Esophagus squamous epithelium (tissue), 5 donors: Measurements from ENCODE around the gene RIMBP2. TPM values are rescaled to one million over a fixed set of nuclear protein-coding genes. Genes with fewer than 3 reads are reported as not detected.

Experiments used
- DNase-seq: peaks from one replicate; lab custom pipeline; 2025; lab: John Stamatoyannopoulos, UW
- H3K27ac ChIP-seq, 4 donors: fragments of 200-600 bp; sonication (generic); one replicate each; pipeline ENCODE4 v1.5.1; 2016 to 2019; ENCODE audit warnings: mild to moderate bottlenecking in 1 of 4
- H3K27me3 ChIP-seq, 4 donors: fragments of 200-600 bp; sonication (generic); 1 replicate in 3 of 4; 2 replicates in 1 of 4; pipeline versions ENCODE4 v1.5.1 to v1.6.0; 2017 to 2021; ENCODE audit warnings: antibody characterized with exemption in 1 of 4
- H3K36me3 ChIP-seq, 3 donors: fragments of 200-600 bp; sonication (generic); one replicate each; pipeline ENCODE4 v1.5.1; 2016 to 2019
- H3K4me1 ChIP-seq, 3 donors: fragments of 200-600 bp; sonication (generic); one replicate each; pipeline ENCODE4 v1.5.1; 2017 to 2019
- H3K4me3 ChIP-seq, 4 donors: fragments of 200-600 bp; sonication (generic); 1 replicate in 3 of 4; 2 replicates in 1 of 4; pipeline ENCODE4 v1.5.1; 2016 to 2019; ENCODE audit warnings: mild to moderate bottlenecking in 2 of 4, moderate library complexity in 1 of 4
- H3K9me3 ChIP-seq, 3 donors: fragments of 200-600 bp; sonication (generic); one replicate each; pipeline ENCODE4 v1.5.1; 2016 to 2019
- CTCF ChIP-seq, 6 experiments: fragments of 450-650 bp in 4 of 6; fragments of 200-600 bp in 2 of 6; sonication (generic) in 2 of 6; IDR thresholded peaks; one replicate each; pipeline ENCODE4 v1.5.1; 2016 to 2019; ENCODE audit warnings: antibody characterized with exemption in 6 of 6, mild to moderate bottlenecking in 4 of 6, moderate library complexity in 4 of 6
- POLR2A ChIP-seq, 4 donors: fragments of 450-650 bp; IDR thresholded peaks; one replicate each; pipeline ENCODE4 v1.6.1; 2017; ENCODE audit warnings: antibody characterized with exemption in 4 of 4, mild to moderate bottlenecking in 4 of 4, moderate library complexity in 3 of 4
- whole genome bisulfite sequencing, 2 donors: methylation state at CpG; one replicate each; pipeline ENCODE4 v1.1.5; 2018; 5-methylcytosine and 5-hydroxymethylcytosine counted together
- intact Hi-C: fragments of 100-400 bp; cut with DNase I; formaldehyde crosslinking; loops from one replicate; pipeline ENCODE4 v1.15.0; 2022
- total RNA-seq, 4 donors: library from RNA; depleted of rRNA; stranded (reverse); fragments of >200 nt; gene quantifications; one replicate each; pipeline ENCODE4 v1.1.0, GENCODE V29; 2016
- donor health status: DM: yes; HTN: yes; CAD: no.

RIMBP2 gene
- total RNA-seq, 4 donors from 2014 or later, result 0.08 to 0.76 (median 0.46) TPM

GRCh38 chr12:130437555-130438242, 278.4 kb downstream of the RIMBP2 start:
- no peak for DNase-seq
- Histone ChIP-seq H3K4me1 (no peaks in the 10 kb centered on the region), H3K36me3 (no peaks in the 10 kb centered on the region), H3K27me3 (no peaks in the 10 kb centered on the region), H3K9me3 (no peaks in the 10 kb centered on the region), H3K27ac (no peak overlapping the region), H3K4me3 (no peak overlapping the region)
- intact Hi-C loops, result no loop called here
- 94 to 100% methylated on average over 6 to 7 of the region's 16 CpGs for WGBS, 2 donors
- TF ChIP-seq POLR2A (IDR thresholded peaks at IDR 0.05), result no peak
- no peak for TF ChIP-seq CTCF (IDR thresholded peaks at IDR 0.05)

- Histone ChIP-seq H3K4me1 (no peaks in the 10 kb centered on the region), H3K27ac (no peak overlapping the region), H3K9me3 (no peaks in the 10 kb centered on the region), H3K36me3 (no peaks in the 10 kb centered on the region), H3K27me3 (no peaks in the 10 kb centered on the region), H3K4me3 (no peak overlapping the region)
- intact Hi-C loops, result no loop called here
- no peak for DNase-seq
- TF ChIP-seq CTCF (IDR thresholded peaks at IDR 0.05) (no peak), POLR2A (IDR thresholded peaks at IDR 0.05) (no peak)
- 100% methylated on average over 1 of the region's 47 CpGs; no CpG with 5 or more reads in 1 of the 2 donors for WGBS, 2 donors
Observed at GRCh38 chr12:130436741-130437501, 279.2 kb downstream of the RIMBP2 start.

GRCh38 chr12:130435826-130436225, 280.3 kb downstream of the RIMBP2 start:
- Histone ChIP-seq H3K9me3 (no peaks in the 10 kb centered on the region), H3K27ac (no peak overlapping the region), H3K4me3 (no peak overlapping the region), H3K36me3 (no peaks in the 10 kb centered on the region), H3K27me3 (no peaks in the 10 kb centered on the region), H3K4me1 (no peaks in the 10 kb centered on the region)
- WGBS, 2 donors, result 80 to 83% methylated on average over 5 to 9 of the region's 17 CpGs
- intact Hi-C loops, result no loop called here
- no peak for DNase-seq
- TF ChIP-seq POLR2A (IDR thresholded peaks at IDR 0.05) (no peak), CTCF (IDR thresholded peaks at IDR 0.05) (no peak)

- H3K36me3 ChIP-seq, result no peaks in the 10 kb centered on the region
- no peak for DNase-seq
- H3K4me3 ChIP-seq, result no peak overlapping the region
- no peak overlapping the region for H3K27ac ChIP-seq
- TF ChIP-seq CTCF (IDR thresholded peaks at IDR 0.05), result no peak
- TF ChIP-seq POLR2A (IDR thresholded peaks at IDR 0.05), result no peak
- no peaks in the 10 kb centered on the region for H3K27me3 ChIP-seq
- 90 to 94% methylated on average over 3 to 6 of the region's 6 CpGs for WGBS, 2 donors
- intact Hi-C loops, result no loop called here
- no peaks in the 10 kb centered on the region for H3K4me1 ChIP-seq
- no peaks in the 10 kb centered on the region for H3K9me3 ChIP-seq
Observed at GRCh38 chr12:130435331-130435730, 280.8 kb downstream of the RIMBP2 start.

- TF ChIP-seq POLR2A (IDR thresholded peaks at IDR 0.05) (no peak), CTCF (IDR thresholded peaks at IDR 0.05) (no peak)
- H3K27me3 ChIP-seq, result no peaks in the 10 kb centered on the region
- WGBS, 2 donors, result 93 to 96% methylated on average over 10 to 16 of the region's 22 CpGs
- no peak overlapping the region for H3K4me3 ChIP-seq
- H3K4me1 ChIP-seq, result no peaks in the 10 kb centered on the region
- H3K36me3 ChIP-seq, result no peaks in the 10 kb centered on the region
- H3K9me3 ChIP-seq, result no peaks in the 10 kb centered on the region
- H3K27ac ChIP-seq, result no peak overlapping the region
- no peak for DNase-seq
- intact Hi-C loops, result no loop called here
Observed at GRCh38 chr12:130434560-130434959, 281.5 kb downstream of the RIMBP2 start.
